GM19240 (cell line): ENCODE data around the gene FAM219A.

Source experiments
- DNase-seq: peaks from one replicate; pipeline ENCODE4 v3.0.0; 2011; ENCODE audit warnings: low spot score; ENCODE audit not compliant: insufficient read length

Gene FAM219A

DNA sequence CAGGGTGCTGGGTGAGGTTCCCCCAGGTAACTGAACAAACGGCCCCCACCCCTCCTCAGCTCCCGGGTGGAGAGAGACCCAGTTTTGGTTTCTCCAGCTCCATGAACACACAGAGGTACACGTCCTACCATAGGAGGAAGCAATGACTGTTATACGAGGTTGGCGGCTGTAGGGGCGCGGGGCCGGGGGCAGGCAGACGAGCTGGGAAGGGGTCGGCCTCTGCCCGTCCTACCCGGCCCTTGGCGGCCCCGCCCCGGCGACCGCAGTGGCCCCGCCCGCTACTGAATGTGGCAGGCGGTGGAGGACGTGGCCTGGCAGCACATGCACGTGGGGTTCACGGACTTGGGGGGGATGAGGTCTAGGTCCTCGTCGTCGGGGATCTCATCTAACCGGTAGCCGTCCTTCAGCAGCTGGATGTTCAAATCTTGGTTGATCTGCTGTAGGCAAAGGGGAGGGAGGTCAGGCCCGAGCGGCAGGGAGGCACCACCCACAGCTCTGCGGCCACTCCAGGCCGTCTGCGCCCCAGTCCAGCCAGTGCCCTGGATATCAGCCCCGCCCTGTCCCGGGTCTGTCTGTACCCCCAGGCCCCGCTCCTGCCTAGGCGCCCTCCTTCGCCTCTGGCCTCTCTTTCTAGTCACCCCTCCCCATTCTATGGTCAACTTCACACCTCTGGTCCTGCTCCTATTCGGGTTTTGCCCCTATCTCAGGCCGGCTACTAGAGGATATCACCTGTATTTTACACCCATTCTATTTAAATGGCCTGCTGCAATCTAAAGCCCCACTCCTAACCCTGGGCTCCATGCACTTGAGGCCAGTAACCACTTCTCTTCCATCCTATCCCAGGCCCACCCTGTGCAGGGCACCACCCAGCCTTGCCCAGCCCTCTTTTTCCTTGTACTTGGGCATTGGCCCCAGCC lies 57.4 kb downstream of the FAM219A start:
- no peak for DNase-seq

DNA sequence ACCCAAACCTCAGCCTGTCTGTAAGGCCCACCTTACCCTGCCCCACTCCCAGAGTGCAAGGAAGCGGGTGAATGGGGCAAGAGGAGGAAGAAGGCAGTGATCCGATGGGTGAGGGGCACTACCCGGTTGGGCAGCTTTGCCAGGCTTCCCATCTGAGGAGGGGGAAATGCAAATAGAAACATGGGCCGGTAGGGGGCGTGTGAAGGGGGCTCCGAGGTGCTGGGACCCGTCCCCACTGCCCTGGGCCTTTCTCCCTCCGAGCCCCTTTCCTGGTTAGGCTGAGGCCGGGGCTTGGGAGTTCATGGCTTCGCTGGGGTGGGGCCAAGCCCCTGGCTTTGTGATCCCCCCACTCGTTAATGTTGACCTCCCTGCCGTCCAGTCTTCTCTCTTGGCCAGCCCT lies 58.1 kb downstream of the FAM219A start:
- no peak for DNase-seq

DNA sequence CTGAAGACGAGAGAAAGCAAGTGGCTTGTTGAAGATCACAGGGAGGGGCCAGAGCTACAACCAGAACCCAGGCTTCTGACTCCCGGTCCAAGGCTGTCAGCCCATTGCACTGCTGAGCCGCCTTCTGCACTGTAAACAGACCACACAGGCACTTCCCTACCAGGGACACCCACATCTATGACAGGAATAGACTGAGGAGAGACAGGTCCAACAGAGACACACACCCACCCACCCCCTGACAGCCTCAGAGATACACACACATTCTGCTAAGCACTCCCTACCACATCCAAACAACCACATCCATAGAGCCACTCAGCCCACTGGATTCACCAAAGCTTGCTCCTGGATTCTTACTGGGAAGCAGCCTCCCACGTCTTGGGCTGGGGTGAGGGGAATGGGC lies 58.6 kb downstream of the FAM219A start:
- no peak for DNase-seq

DNA sequence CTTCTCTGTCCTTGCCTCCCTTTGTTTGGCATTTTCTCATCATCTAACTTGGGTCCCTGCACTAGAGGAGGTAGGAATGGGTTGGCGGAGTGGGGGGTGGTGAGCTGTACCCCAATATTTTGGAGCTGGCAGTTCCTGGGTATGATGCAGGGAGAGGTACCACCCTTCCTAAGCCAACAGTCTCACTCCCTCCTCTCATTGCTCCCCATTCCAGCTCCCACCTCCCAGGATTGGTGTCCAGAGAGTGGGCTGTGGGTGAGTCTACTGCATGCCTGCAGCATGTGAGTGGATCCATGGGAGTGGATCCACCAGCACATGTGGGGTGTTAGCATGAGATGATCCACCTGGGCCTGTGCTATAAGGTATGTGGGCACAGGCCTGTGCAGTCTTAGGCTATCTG lies 59.5 kb downstream of the FAM219A start:
- no peak for DNase-seq

DNA sequence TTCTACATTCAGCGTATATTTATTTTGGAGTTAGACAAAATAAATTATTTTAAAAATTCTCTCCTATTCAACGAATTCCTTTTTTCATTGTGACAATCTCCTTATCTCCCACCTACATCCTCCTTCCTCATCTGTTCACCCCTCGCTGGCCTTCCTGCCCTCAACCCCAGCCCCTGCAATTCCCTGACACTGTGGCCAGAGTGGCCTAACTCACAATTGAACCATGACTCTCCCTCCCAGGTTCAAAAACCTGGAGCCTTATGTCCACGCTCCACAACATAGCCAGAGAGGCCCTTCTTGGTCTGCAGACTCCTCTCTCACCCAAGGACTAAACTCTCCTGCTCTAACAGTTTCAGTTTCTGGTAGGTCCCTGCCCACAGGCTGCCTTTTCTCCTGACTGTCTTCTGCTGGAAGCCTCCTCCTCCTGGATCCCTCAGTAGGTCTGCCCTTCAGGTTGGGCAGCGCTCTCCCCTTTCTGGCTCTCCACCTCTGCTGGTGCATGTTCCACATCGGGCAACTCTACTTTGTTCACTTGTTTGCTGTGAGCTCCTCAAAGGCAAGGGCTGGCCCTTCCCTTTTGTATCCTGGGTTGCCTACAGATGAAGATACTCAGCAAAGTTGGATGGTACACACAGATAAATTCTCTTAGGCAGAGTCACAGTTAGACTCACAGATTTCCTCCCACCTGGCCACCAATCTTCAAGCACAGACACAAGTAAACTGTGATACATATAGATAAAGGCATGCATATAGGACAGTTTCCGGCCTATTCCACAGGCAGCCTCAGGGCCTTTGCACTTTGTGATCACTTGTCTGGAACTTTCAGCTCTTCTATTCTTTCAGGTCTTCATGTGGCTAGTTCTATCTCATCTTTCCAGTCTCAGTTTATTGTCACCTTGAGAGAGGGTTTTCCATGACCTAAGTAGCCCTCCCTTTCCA lies 61.8 kb downstream of the FAM219A start:
- DNase-seq = no peak

DNA sequence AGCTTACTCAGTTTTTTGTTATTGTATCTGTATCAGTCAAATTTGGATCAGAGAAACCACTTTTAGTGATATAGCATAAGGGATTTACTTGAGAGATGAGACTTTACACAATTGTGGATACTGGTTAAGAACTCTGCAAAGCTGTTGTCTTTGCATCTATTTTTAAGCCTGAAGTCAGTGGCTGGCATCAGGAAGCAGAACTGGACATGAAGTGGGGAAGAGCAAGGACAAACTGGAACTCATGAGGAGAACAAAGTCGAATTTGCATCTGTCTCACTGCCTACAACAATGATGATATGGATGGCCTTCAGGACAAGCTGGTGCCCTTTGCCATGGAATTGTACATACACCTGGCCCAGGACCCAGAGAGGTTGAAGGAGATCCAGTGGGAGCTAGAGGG lies 65.9 kb downstream of the FAM219A start:
- no peak for DNase-seq

DNA sequence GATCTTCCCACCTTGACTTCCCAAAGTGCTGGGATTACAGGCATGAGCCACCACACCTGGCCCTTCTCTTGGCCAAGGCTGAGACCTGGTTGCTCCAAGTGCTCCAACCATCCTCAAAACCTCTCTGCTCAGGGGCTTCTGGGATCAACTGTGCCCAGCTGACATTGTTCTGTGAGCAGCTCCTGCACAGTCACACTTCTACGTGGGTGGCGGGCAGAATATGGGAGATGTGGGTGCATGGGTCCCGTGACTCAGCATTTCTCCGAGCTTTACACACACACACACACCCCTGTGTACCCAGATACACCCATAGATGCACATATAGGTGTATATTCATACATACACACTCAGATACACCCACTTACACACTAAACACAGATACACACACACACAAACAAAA lies 71.1 kb downstream of the FAM219A start:
- no peak for DNase-seq

DNA sequence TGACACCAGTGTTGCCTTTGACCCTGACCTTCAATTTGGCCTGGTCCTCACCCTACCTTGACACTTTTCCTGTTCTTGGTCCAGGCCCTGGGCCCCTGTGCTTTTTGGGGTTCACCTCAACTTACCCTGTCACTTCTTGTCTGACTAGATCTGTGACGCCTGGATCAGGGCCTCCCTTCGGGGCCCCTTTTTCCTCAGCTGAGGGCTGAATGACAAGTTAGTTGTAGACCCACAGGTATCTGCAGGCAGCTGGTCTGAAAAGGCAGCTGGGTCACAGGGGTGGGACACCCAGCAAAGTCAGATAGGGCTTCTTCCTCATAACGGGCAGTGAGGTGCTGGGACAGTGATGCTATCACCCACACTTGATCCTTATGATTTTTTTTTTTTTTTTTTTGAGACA lies 71.7 kb downstream of the FAM219A start:
- DNase-seq = no peak

DNA sequence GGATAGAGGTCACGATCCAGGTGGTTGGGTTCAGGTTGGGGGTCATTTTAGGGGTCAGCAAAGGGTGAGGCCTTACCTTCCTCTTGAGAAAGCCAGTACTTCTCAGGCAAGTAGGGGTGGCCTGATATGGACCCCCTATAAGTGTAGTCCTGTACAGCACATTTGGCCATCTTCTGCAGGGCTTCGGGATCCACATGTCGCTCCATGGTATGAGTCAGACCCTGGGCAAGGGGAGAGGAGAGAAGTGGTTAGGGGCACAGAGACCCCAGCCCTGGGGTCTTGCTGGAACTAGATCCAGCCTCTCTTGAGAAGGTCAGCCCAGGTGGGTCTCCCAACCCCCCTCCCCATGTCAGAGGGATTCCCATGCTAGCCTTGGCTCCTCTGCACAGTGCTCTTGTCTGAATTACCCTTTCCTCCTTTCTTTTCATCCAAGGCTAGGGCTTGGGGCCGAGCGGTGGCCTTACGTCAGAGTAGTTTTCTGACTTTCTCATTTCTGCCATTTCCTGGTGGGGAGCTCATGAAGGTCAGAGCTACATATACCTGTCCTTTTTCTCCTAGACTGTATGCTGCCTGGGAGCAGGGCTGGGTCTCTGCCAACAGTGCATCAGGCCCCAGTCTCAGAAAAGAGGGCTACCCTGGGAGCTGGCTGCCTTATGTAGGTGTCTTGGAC lies 72.7 kb downstream of the FAM219A start:
- DNase-seq = no peak

DNA sequence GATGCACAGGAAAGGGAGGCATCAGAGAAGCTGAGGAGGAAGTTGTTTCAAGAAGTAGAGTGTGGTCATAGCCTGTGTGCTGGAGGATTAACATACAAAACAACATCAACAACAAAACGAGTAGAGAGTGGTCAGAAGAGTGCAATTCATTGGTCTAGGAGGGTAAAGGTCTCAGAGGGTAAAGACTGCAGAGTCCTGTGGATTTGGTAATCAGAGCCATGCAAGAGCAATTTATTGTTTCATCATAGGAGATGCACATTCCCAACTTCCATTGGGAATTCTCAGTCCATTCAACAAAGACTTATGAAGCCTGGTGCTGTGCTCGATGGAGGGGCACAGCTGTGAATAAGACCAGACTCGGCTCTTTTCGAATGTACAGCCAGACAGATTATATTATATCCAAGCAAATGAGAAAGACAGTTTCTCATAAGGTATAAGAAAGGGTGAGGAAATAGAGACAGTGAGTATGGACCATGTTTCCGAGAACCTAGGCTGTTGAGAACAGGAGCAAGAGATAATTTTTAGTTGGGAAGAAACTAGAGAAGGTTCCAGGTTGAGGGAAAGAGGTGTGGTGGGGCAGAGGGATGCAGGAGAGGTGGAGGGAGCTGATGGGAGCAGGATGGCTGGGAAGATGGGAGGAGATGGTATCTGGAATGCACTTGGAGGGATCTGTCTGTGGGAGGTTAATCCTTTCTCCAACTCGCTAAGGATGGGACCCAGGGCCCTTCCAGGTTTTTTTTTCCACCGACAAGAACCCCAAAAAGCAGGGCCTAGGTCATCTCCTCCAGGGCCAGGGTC lies 73.8 kb downstream of the FAM219A start:
- DNase-seq = no peak

DNA sequence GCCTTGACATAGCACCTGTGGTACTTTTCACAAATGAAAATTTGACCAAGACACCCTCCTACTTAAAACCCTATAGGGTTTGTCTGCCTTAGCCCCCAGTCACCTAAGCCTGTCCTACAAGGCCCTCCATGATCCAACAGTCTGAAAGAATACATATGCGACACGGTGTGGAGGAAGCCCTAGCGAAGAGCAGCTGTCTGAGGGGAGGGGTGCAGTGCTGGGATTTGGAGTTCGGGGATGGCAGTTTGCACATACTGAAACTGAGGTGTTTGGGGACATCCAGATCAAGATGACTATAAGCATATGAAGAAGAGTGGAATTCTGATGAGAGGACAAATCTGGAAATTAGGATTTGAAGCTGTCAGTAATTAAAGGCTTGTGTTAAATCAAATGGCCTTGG lies 74.5 kb downstream of the FAM219A start:
- no peak for DNase-seq

DNA sequence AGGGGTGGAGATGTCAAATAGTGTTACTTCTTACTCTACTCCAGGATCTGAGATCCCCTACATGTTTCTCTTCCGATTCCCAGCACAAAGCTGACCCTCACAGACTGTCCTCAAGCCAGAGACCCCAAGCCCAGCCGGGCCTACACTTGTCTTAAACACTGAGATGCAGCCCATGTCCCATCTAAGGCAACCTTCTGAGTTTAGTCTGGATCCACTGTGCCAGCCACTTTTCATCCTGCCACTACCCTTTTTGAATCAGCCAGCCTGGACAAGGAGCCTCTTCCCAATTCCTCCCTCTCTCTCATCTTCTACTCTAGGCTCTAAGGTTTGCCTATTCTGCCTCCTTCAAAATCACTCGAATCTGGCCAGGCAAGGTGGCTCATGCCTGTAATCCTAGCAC lies 75.5 kb downstream of the FAM219A start:
- DNase-seq = no peak

DNA sequence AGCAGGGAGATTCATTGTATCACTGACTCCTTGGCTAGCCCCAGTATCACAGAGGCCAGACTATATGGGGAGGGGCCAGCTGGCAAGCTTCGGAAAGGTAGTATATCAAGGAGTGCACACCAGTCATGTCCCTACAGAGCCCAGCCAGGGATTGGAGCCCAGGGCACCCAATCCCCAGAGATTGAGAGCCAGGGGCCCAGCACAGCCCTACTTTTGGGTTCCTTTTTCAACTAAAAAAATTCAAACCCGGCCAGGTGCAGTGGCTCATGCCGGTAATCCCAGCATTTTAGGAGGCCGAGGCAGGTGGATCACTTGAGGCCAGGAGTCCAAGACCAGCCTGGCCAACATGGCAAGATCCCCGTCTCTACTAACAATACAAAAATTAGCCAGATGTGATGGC lies 76.3 kb downstream of the FAM219A start:
- DNase-seq = no peak

DNA sequence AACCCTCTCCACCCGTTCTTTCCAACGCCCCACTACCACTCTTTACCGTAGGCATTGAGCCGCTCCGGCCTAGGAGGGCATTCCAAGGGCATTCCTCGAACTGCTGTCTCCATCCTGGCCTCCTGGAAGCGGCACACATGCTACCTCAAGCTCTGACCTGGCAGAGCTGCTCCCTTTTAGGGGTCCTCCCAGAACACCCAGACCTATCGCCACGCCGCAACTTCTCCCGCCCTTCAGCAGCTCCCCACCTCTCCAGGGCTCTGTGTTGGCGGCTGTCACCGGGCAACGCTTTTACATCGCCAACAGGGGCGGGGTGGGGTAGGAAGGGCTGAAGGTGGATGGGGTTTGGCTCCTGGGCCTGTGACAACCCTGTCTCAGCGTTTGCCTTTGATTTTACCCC lies 77.0 kb downstream of the FAM219A start:
- no peak for DNase-seq

DNA sequence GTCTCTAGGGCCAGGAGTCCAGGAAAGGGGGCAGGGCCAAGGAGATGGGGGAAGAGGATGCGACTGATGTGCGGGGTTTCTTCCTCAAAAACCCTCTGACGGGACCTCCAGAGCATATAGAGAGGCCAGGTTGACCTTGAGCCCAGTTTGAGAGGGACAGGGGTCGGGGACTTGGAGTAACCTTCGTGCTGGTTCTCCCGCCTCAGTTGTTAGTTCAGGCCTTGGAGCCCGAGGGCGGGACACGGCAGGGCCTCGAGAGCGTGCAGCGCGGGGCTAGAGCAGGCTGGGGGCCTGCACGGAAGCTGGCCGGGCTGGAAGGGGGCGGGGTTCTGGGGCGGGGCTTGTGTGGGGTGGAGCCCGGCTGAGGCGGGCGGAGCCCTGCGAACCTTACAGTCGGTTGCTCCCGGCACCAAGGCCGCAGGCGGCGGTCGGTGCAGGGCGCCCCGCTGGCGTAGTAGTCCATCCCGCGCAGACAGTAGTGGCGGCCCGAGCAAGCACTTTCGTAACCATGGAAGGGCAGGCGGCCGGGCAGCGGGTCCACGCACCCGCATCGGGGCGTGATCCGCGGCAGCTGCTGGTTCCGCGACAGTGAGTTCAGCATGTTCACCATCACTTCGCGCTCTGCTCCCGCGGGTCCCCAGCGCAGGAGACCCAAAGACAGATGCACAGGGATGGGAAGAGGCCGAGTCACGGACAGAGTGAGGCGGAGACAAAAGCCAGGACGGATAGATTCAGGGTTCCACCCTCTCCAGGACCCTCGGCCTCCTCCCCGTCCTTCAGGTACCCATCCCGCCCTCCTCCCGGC lies 77.7 kb downstream of the FAM219A start:
- peak; percentile 75 for DNase-seq

DNA sequence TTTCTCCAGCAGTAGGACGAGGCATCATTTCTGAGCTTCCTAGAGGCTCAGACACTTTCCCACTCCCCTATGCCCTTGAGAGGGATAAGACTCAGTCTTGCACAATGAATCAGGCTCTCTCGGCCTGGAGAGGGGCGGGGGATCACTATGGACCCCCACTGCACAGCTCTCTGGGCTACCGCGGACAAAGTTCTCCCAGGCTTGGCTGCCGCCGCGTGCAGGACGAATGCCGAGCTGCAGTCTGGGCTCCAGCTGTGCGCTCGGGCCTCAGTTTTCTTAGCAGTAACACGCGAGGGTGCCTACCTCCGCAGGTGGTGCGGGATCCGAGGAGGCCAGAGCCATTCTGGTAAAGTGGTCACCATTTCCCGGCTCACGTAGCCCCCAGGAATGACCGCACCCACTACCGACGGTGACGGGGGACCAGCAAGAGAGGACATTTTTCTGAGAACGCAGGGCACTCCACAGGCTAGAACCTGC lies 78.3 kb downstream of the FAM219A start:
- no peak for DNase-seq

DNA sequence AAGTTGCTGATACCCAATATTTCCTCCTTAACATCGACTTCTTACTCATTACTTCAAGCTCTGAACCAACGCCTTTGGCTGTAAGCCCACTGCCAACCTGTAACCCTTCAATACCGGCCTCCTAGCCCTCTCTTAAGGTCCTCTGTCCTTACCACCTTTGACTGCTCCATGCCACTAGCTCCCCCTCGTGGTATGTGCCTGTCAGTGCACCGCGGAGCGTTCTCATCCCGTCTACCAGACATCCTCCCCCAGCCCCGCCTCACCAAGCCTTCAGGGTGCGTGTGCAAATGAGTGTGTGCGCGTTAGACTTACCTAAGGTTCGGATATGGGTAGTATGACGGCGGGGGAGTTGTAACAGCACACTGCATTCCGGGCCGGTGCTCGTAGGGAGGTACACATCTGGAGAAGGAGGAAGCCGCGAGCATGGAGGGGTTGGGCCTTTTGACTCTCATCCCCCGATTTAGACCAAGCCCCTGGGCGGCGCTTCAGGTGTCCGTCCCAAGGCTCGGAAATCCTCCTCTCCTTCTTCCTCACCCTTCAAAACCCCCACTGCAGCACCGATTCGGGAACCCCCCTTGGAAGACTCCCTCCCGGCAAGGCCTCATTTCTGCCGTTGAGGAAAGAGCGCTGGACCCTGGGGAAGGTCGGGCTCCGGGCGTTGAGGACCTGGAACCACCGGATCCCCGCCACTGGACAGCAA lies 78.9 kb downstream of the FAM219A start:
- DNase-seq = peak; percentile 77

DNA sequence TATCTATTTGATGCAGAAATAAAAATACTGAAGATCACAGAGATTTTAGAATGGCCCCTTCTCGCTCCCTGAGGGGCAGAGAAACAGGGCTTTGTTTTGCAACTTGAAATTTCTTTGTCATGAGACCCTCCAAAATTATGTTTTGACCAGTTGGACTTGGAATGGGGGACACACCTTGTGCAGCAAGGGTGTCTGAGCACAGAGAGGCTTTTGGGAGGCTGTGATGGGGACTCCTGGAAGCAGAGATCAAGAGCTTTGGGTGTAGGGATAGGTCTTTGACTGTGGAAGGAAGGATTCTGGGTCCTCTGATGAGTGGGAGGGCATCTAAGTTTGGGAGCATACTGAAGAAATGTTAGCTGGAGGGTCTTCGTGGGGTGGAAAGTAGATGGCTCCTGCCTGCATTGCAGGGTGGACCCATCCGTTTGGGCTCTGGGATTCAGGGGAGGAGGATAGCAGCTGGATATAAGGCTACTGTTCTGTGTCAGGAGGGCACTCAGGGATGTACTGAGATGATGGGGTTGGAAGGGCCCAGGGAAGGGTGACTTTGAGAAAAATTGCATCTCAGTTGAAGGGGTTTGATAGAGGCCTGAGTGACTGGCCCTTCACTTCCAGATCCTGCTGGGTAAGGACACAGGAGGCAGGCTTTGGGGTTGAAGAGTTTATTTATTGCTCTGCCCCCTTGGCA lies 79.9 kb downstream of the FAM219A start:
- no peak for DNase-seq

DNA sequence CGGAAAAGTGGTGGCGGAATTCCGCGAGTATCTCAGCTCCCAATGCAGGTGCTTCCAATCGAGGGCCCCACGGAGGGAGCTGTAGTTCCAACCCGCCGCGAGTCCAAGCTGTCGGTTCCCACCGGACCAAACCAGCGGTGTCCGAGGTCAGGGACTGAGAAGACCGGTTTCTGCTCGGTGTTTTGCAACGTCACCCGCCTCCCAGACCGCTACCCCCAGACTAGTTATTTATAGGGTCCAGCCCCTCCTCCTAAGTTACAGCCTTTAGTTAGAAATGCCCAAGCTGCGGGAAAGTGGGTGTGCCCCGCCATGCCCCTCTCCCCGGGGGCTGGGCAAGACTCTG lies 81.0 kb downstream of the FAM219A start:
- no peak for DNase-seq
